Measurements from ENCODE around the gene CKAP2L.

CKAP2L gene

GRCh38 chr2:112699984-112700667 is 64.3 kb downstream of the CKAP2L start:
- Histone ChIP-seq H3K79me2 (ENCODE audit: control insufficient read depth, low read length) (no peaks in the 10 kb centered on the region), H3K36me3 (ENCODE audit: control insufficient read depth, low read length) (no peaks in the 10 kb centered on the region), H3F3A (ENCODE audit: control insufficient read depth, insufficient read depth) (no peaks in the 10 kb centered on the region), H3K27ac (ENCODE audit: low read depth, low read length) (no peak overlapping the region), H3K9me3 (ENCODE audit: control insufficient read depth, insufficient read depth, low read length) (no peaks in the 10 kb centered on the region), H4K20me1 (ENCODE audit: control insufficient read depth, insufficient read depth, low read depth, low read length) (no peaks in the 10 kb centered on the region), H3K4me3 (ENCODE audit: low read length) (no peak overlapping the region), H3K4me2 (ENCODE audit: low read length) (no peak overlapping the region), H3K9me2 (replicated peaks; ENCODE audit: control insufficient read depth, low read length) (no peaks in the 10 kb centered on the region), H3K27me3 (ENCODE audit: control insufficient read depth, low read length) (peaks cover 53% of the 10 kb centered on the region), H3K4me1 (ENCODE audit: control insufficient read depth, low read length) (no peaks in the 10 kb centered on the region)
- TF ChIP-seq CTCF (IDR thresholded peaks at IDR 0.05; ENCODE audit: low read depth, low read length, poor library complexity, severe bottlenecking) (no peak), EZH2phosphoT487 (IDR thresholded peaks at IDR 0.05; ENCODE audit: borderline replicate concordance, low read length) (no peak)

GRCh38 chr2:112698834-112699515 is 65.4 kb downstream of the CKAP2L start:
- Histone ChIP-seq H3K27me3 (ENCODE audit: control insufficient read depth, low read length) (peaks cover 45% of the 10 kb centered on the region), H3K4me3 (ENCODE audit: low read length) (no peak overlapping the region), H3K36me3 (ENCODE audit: control insufficient read depth, low read length) (no peaks in the 10 kb centered on the region), H4K20me1 (ENCODE audit: control insufficient read depth, insufficient read depth, low read depth, low read length) (no peaks in the 10 kb centered on the region), H3K4me1 (ENCODE audit: control insufficient read depth, low read length) (no peaks in the 10 kb centered on the region), H3K9me3 (ENCODE audit: control insufficient read depth, insufficient read depth, low read length) (no peaks in the 10 kb centered on the region), H3K9me2 (replicated peaks; ENCODE audit: control insufficient read depth, low read length) (no peaks in the 10 kb centered on the region), H3K4me2 (ENCODE audit: low read length) (no peak overlapping the region), H3K79me2 (ENCODE audit: control insufficient read depth, low read length) (no peaks in the 10 kb centered on the region), H3K27ac (ENCODE audit: low read depth, low read length) (no peak overlapping the region), H3F3A (ENCODE audit: control insufficient read depth, insufficient read depth) (no peaks in the 10 kb centered on the region)
- TF ChIP-seq CTCF (IDR thresholded peaks at IDR 0.05; ENCODE audit: low read depth, low read length, poor library complexity, severe bottlenecking) (no peak), EZH2phosphoT487 (IDR thresholded peaks at IDR 0.05; ENCODE audit: borderline replicate concordance, low read length) (no peak)

- Histone ChIP-seq H3K27ac (ENCODE audit: low read depth, low read length) (no peak overlapping the region), H3K36me3 (ENCODE audit: control insufficient read depth, low read length) (no peaks in the 10 kb centered on the region), H3K9me3 (ENCODE audit: control insufficient read depth, insufficient read depth, low read length) (no peaks in the 10 kb centered on the region), H3K27me3 (ENCODE audit: control insufficient read depth, low read length) (peaks cover 22% of the 10 kb centered on the region), H3K79me2 (ENCODE audit: control insufficient read depth, low read length) (no peaks in the 10 kb centered on the region), H3K4me1 (ENCODE audit: control insufficient read depth, low read length) (peaks cover 3% of the 10 kb centered on the region; the same call in 1 of the 2 replicates), H4K20me1 (ENCODE audit: control insufficient read depth, insufficient read depth, low read depth, low read length) (no peaks in the 10 kb centered on the region), H3K9me2 (replicated peaks; ENCODE audit: control insufficient read depth, low read length) (no peaks in the 10 kb centered on the region), H3F3A (ENCODE audit: control insufficient read depth, insufficient read depth) (no peaks in the 10 kb centered on the region), H3K4me3 (ENCODE audit: low read length) (no peak overlapping the region), H3K4me2 (ENCODE audit: low read length) (no peak overlapping the region)
- TF ChIP-seq CTCF (IDR thresholded peaks at IDR 0.05; ENCODE audit: low read depth, low read length, poor library complexity, severe bottlenecking) (no peak), EZH2phosphoT487 (IDR thresholded peaks at IDR 0.05; ENCODE audit: borderline replicate concordance, low read length) (no peak)
Measured at GRCh38 chr2:112694182-112694581, 70.2 kb downstream of the CKAP2L start.

All from DOHH2 (cell line).